Skeletal muscle satellite cell (primary cell): Measurements from ENCODE around the gene DMBX1.

Source experiments
- H3K27me3 ChIP-seq: 2 replicates; pipeline ENCODE4 v1.7.0; 2013; ENCODE audit warnings: low read length; ENCODE audit not compliant: control insufficient read depth, insufficient read depth
- H3K36me3 ChIP-seq: 2 replicates; pipeline ENCODE4 v1.7.0; 2013; ENCODE audit warnings: mild to moderate bottlenecking, control low read depth, low read length; ENCODE audit not compliant: insufficient read depth
- H3K4me1 ChIP-seq: 2 replicates; pipeline ENCODE4 v1.7.0; 2013; ENCODE audit warnings: low read length; ENCODE audit not compliant: control insufficient read depth, insufficient read depth
- H3K4me2 ChIP-seq: 2 replicates; pipeline ENCODE4 v1.7.0; 2013; ENCODE audit warnings: mild to moderate bottlenecking, low read length
- H3K4me3 ChIP-seq: 2 replicates; pipeline ENCODE4 v1.7.0; 2013; ENCODE audit warnings: low read length
- H3K9ac ChIP-seq: 2 replicates; pipeline ENCODE4 v1.7.0; 2013; ENCODE audit warnings: mild to moderate bottlenecking, low read depth, low read length, moderate library complexity
- H3K9me3 ChIP-seq: replicated peaks from 2 replicates; pipeline ENCODE4 v1.7.0; 2013; ENCODE audit warnings: mild to moderate bottlenecking, control low read depth, low read length

The DMBX1 gene

GRCh38 chr1:46476673-46477072, 13.0 kb upstream of the DMBX1 start:
- Histone ChIP-seq H3K27me3 (peaks cover 62% of the 10 kb centered on the region), H3K4me2 (no peak overlapping the region), H3K9ac (no peak overlapping the region), H3K36me3 (no peaks in the 10 kb centered on the region), H3K9me3 (no peaks in the 10 kb centered on the region), H3K4me1 (no peaks in the 10 kb centered on the region), H3K4me3 (no peak overlapping the region)

GRCh38 chr1:46477153-46477929, 12.3 kb upstream of the DMBX1 start:
- Histone ChIP-seq H3K4me2 (no peak overlapping the region), H3K36me3 (no peaks in the 10 kb centered on the region), H3K4me1 (no peaks in the 10 kb centered on the region), H3K4me3 (no peak overlapping the region), H3K9ac (no peak overlapping the region), H3K9me3 (no peaks in the 10 kb centered on the region), H3K27me3 (peaks cover 68% of the 10 kb centered on the region)

GRCh38 chr1:46478721-46479485, 10.7 kb upstream of the DMBX1 start:
- no peaks in the 10 kb centered on the region for H3K9me3 ChIP-seq
- H3K4me1 ChIP-seq: no peaks in the 10 kb centered on the region
- H3K4me2 ChIP-seq: no peak overlapping the region
- peaks cover 69% of the 10 kb centered on the region for H3K27me3 ChIP-seq
- H3K4me3 ChIP-seq: no peak overlapping the region
- no peaks in the 10 kb centered on the region for H3K36me3 ChIP-seq
- no peak overlapping the region for H3K9ac ChIP-seq

- Histone ChIP-seq H3K36me3 (no peaks in the 10 kb centered on the region), H3K9me3 (no peaks in the 10 kb centered on the region), H3K4me2 (no peak overlapping the region), H3K27me3 (peaks cover 71% of the 10 kb centered on the region), H3K9ac (no peak overlapping the region), H3K4me1 (no peaks in the 10 kb centered on the region), H3K4me3 (no peak overlapping the region)
Measured at GRCh38 chr1:46479744-46480350, 9.8 kb upstream of the DMBX1 start.

GRCh38 chr1:46480959-46481646, 8.5 kb upstream of the DMBX1 start:
- Histone ChIP-seq H3K4me1 (no peaks in the 10 kb centered on the region), H3K36me3 (no peaks in the 10 kb centered on the region), H3K4me3 (no peak overlapping the region), H3K9me3 (no peaks in the 10 kb centered on the region), H3K4me2 (no peak overlapping the region), H3K9ac (no peak overlapping the region), H3K27me3 (peaks cover 69% of the 10 kb centered on the region)

- Histone ChIP-seq H3K36me3 (no peaks in the 10 kb centered on the region), H3K4me3 (no peak overlapping the region), H3K27me3 (peaks cover 77% of the 10 kb centered on the region), H3K9me3 (no peaks in the 10 kb centered on the region), H3K9ac (no peak overlapping the region), H3K4me2 (no peak overlapping the region), H3K4me1 (no peaks in the 10 kb centered on the region)
Measured at GRCh38 chr1:46481961-46482360, 7.7 kb upstream of the DMBX1 start.

GRCh38 chr1:46483589-46483988, 6.0 kb upstream of the DMBX1 start:
- peaks cover 89% of the 10 kb centered on the region for H3K27me3 ChIP-seq

GRCh38 chr1:46484783-46485490, 4.7 kb upstream of the DMBX1 start:
- no peak overlapping the region for H3K4me3 ChIP-seq
- H3K36me3 ChIP-seq: no peaks in the 10 kb centered on the region
- H3K9me3 ChIP-seq: no peaks in the 10 kb centered on the region
- no peak overlapping the region for H3K9ac ChIP-seq
- peaks cover 7% of the 10 kb centered on the region for H3K4me1 ChIP-seq
- H3K4me2 ChIP-seq: no peak overlapping the region
- H3K27me3 ChIP-seq: peaks cover 90% of the 10 kb centered on the region

More at GRCh38 chr1:46483589-46483988, 6.0 kb upstream of the DMBX1 start:
- H3K4me1 ChIP-seq: no peaks in the 10 kb centered on the region
- no peak overlapping the region for H3K4me2 ChIP-seq
- no peak overlapping the region for H3K4me3 ChIP-seq
- H3K36me3 ChIP-seq: no peaks in the 10 kb centered on the region
- H3K9me3 ChIP-seq: no peaks in the 10 kb centered on the region
- H3K9ac ChIP-seq: no peak overlapping the region

GRCh38 chr1:46485564-46486431, 3.8 kb upstream of the DMBX1 start:
- no peaks in the 10 kb centered on the region for H3K9me3 ChIP-seq
- H3K4me1 ChIP-seq: peaks cover 10% of the 10 kb centered on the region
- H3K4me3 ChIP-seq: no peak overlapping the region
- H3K4me2 ChIP-seq: no peak overlapping the region
- no peak overlapping the region for H3K9ac ChIP-seq
- H3K36me3 ChIP-seq: no peaks in the 10 kb centered on the region
- H3K27me3 ChIP-seq: peaks cover 92% of the 10 kb centered on the region

- H3K27me3 ChIP-seq: peaks cover 92% of the 10 kb centered on the region
- H3K36me3 ChIP-seq: no peaks in the 10 kb centered on the region
- no peaks in the 10 kb centered on the region for H3K9me3 ChIP-seq
- no peak overlapping the region for H3K4me3 ChIP-seq
- H3K4me1 ChIP-seq: peaks cover 10% of the 10 kb centered on the region
- no peak overlapping the region for H3K9ac ChIP-seq
- no peak overlapping the region for H3K4me2 ChIP-seq
Measured at GRCh38 chr1:46486432-46487015, 3.1 kb upstream of the DMBX1 start.
